Lower lobe of right lung (tissue), 2 donors: ENCODE data around the gene ACADVL. TPM values are rescaled to one million over a fixed set of nuclear protein-coding genes. Genes with fewer than 3 reads are reported as not detected.

ENCODE experiments used
- ATAC-seq, 2 donors: fragments of 200-7000 bp; cut with Tn5 transposase; one replicate each; pipeline ENCODE4 v1.9.1; 2020 to 2022; ENCODE audit warnings: mild to moderate bottlenecking in 2 of 2, moderate library complexity in 2 of 2
- DNase-seq: peaks from one replicate; pipeline ENCODE4 v3.0.0-alpha.2; 2020
- H3K27ac ChIP-seq: fragments of 200-600 bp; one replicate; pipeline ENCODE4 v1.8.0; 2022
- H3K27me3 ChIP-seq: fragments of 200-600 bp; one replicate; pipeline ENCODE4 v1.8.0; 2022; ENCODE audit warnings: low read depth
- H3K36me3 ChIP-seq: fragments of 200-600 bp; one replicate; pipeline ENCODE4 v1.8.0; 2022; ENCODE audit warnings: mild to moderate bottlenecking
- H3K4me1 ChIP-seq: fragments of 200-600 bp; one replicate; pipeline ENCODE4 v1.8.0; 2022
- H3K4me3 ChIP-seq: fragments of 200-600 bp; one replicate; pipeline ENCODE4 v1.8.0; 2022; ENCODE audit warnings: mild to moderate bottlenecking
- H3K9me3 ChIP-seq: fragments of 200-600 bp; one replicate; pipeline ENCODE4 v1.8.0; 2022
- CTCF ChIP-seq: fragments of 200-600 bp; IDR thresholded peaks from one replicate; pipeline ENCODE4 v1.8.0; 2022; ENCODE audit warnings: antibody characterized with exemption, mild to moderate bottlenecking
- intact Hi-C: fragments of 100-400 bp; cut with DNase I; formaldehyde crosslinking; loops from one replicate; pipeline ENCODE4 v1.11.0; 2022
- total RNA-seq: library from RNA; stranded (reverse); fragmentation: NEBNext Ultra II Directional; extraction: Animal tissue kit (Norgen Biotek cat#: 25700); gene quantifications from one replicate; pipeline ENCODE4 v1.2.1, GENCODE V29; 2021
- donor health status: DM: no; HTN: yes; CAD: no; lungs with severe emphysema.

The ACADVL gene
- total RNA-seq, 1 donor from 2014 or later: 576 TPM

- intact Hi-C loops: no loop called here
- no peak for TF ChIP-seq CTCF
- H3K27me3 ChIP-seq: no peaks in the 10 kb centered on the region
Measured at GRCh38 chr17:7246779-7247178, 27.0 kb downstream of the ACADVL start.

GRCh38 chr17:7248796-7249195, 29.1 kb downstream of the ACADVL start:
- peaks cover 35% of the 10 kb centered on the region for H3K36me3 ChIP-seq
- H3K9me3 ChIP-seq: no peaks in the 10 kb centered on the region
- no peak overlapping the region for H3K27ac ChIP-seq
- DNase-seq: no peak
- TF ChIP-seq CTCF: no peak
- H3K27me3 ChIP-seq: no peaks in the 10 kb centered on the region
- no peak for ATAC-seq
- H3K4me1 ChIP-seq: peaks cover 38% of the 10 kb centered on the region
- intact Hi-C loops: no loop called here
- no peak overlapping the region for H3K4me3 ChIP-seq

More at GRCh38 chr17:7246779-7247178, 27.0 kb downstream of the ACADVL start:
- no peak for ATAC-seq
- Histone ChIP-seq H3K4me1 (peaks cover 35% of the 10 kb centered on the region), H3K27ac (no peak overlapping the region), H3K36me3 (peaks cover 37% of the 10 kb centered on the region), H3K9me3 (no peaks in the 10 kb centered on the region), H3K4me3 (no peak overlapping the region)
- no peak for DNase-seq

GRCh38 chr17:7249214-7249613, 29.5 kb downstream of the ACADVL start:
- no peaks in the 10 kb centered on the region for H3K9me3 ChIP-seq
- no peak for TF ChIP-seq CTCF
- no peaks in the 10 kb centered on the region for H3K27me3 ChIP-seq
- no peak overlapping the region for H3K4me3 ChIP-seq
- intact Hi-C loops: no loop called here
- DNase-seq: no peak
- H3K27ac ChIP-seq: no peak overlapping the region
- peaks cover 35% of the 10 kb centered on the region for H3K36me3 ChIP-seq
- no peak for ATAC-seq
- peaks cover 36% of the 10 kb centered on the region for H3K4me1 ChIP-seq

DNA sequence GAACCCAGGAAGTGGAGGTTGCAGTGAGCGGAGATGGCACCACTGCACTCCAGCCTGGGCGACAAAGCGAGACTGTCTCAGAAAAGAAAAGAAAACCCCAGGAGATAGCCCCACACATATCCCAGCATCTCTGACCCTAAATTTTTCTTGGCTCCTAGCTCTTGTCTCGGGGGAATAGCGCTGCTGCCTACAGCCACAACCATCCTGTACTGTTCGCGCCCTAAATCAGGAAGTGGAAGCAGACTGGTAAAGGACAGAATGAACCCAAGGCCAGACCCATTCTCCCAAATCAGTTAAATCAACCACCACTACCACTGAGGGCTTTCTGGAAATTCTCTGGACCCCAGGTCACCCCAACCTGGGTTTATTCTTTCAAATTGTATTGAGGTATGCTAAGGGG, 30.1 kb downstream of the ACADVL start:
- H3K4me3 ChIP-seq: peak overlapping the region; percentile 89
- H3K36me3 ChIP-seq: peaks cover 35% of the 10 kb centered on the region
- DNase-seq (no peak), ATAC-seq (no peak)
- no peaks in the 10 kb centered on the region for H3K9me3 ChIP-seq
- H3K4me1 ChIP-seq: peaks cover 36% of the 10 kb centered on the region
- H3K27me3 ChIP-seq: no peaks in the 10 kb centered on the region
- intact Hi-C loops: no loop called here
- TF ChIP-seq CTCF: no peak
- no peak overlapping the region for H3K27ac ChIP-seq

DNA sequence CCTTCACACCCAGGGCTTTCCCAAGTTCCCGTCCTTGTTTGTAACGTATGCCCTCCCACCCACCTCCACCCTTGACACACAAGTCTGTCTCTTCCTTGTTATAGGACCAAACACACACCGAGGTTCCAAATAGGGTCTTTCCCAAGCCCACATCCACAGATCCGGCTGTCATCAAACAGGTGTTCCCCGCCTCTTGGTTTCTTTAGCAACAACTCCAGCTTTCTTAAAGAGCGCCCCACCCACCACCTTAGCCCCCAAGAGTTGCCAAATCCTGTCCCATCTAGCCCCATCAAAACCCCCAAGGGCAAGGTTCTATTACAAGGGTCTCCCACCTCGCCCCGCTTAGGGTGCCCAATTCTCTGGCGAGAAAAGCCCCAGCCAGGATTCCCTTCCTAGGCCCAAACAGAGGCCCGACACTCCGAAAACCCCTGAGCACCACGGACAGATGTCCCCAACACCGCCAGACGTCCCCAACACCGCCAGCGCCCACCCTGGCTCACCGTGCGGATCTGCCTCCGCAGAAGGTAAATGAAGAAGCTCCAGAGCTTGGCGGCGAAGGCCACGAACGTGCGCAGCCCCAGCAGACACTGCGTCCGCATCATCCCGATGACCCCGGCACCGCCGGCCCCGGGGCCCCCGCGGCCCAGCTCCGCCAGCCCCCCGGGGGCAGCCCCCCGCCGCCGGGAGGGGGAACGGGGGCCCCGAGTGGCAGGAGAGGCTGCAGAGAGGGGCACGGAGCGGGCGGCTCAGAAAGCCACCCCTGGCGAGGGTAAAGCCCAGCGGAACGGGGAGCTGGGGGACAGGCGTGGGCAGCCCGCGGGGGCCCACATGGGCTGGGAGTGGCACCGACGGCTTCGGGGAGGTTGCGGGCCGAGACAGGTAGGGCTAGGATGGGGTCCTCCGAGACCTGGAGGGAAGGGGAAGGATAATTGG, 31.2 kb downstream of the ACADVL start:
- H3K4me3 ChIP-seq: peak overlapping the region; percentile 89
- DNase-seq (no peak), ATAC-seq (peak in 1 of 2 donors; percentile 20)
- no peaks in the 10 kb centered on the region for H3K9me3 ChIP-seq
- H3K27ac ChIP-seq: peak overlapping the region; percentile 100
- intact Hi-C loops: no loop called here
- no peaks in the 10 kb centered on the region for H3K27me3 ChIP-seq
- peaks cover 35% of the 10 kb centered on the region for H3K36me3 ChIP-seq
- no peak for TF ChIP-seq CTCF
- peaks cover 36% of the 10 kb centered on the region for H3K4me1 ChIP-seq
